ENCODE measurements around the gene AP2A2. TPM values are rescaled to one million over a fixed set of nuclear protein-coding genes. Genes with fewer than 3 reads are reported as not detected.

The AP2A2 gene
- total and polyA plus RNA-seq, 2 of the 4 experiments (the other 2 are of a cell fraction): 19.9 to 49.0 TPM

DNA sequence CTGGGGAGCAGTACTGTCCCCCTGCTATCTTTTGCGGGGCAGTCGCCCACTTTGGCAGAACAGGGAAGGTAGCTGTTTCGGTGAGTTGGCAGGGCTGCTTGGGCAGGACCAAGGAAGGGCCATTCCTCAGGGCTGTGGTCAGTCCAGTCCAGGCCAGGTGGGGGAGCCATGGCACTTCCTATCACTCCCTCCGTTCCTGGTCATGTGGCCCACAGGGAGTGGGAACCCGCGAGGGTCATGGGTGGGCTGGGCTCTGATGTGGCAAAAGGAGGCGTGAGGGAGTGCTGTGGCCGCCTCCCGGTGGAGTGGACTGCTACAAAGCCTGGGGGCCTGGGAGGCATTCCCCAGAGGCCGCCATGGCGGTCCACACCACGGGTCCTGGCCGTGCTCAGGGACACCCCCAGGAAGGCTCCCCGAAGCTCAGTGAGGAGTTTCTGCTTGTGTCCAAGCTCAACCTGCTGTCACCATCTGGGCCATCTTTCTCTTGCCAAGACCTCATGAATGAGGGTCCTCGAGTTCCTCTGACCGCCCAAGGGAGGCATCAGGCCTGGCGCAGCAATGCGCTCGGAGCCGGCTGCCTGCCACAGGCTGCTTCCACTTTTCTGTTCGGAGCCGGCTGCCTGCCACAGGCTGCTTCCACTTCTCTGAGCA is 27.0 kb upstream of the AP2A2 start:
- no TSS peak for BruUV-seq (replicated peaks)
- ChIA-PET CTCF (no interaction called here), POLR2A (ENCODE audit: unreplicated experiment) (no interaction called here)
- in situ Hi-C loops (cut with MboI; ENCODE audit: low sequenced_read_pairs): no loop called here
- no peak overlapping the region for H2AK5ac ChIP-seq (ENCODE audit: low read depth, low read length)
- H3K4me2 ChIP-seq (ENCODE audit: low read depth, low read length): no peak overlapping the region
- 98% methylated on average over 10 of the region's 22 CpGs; no CpG with 5 or more reads in 1 of the 2 experiments for WGBS, 2 experiments (ENCODE audit: extremely low coverage in 2 of 2, insufficient read length in 1 of 2)
- peaks cover 40% of the 10 kb centered on the region for H3K36me3 ChIP-seq (ENCODE audit: control insufficient read depth, insufficient read depth, low read length)
- H2AK9ac ChIP-seq (replicated peaks; ENCODE audit: low read depth, low read length, poor library complexity): no peak overlapping the region
- H3K27me3 ChIP-seq (ENCODE audit: control insufficient read depth, insufficient read depth, low read length): no peaks in the 10 kb centered on the region
- no peak for TF ChIP-seq SMC3 (IDR thresholded peaks at IDR 0.05; ENCODE audit: low read depth, low read length)
- no peak for TF ChIP-seq MAFK (IDR thresholded peaks at IDR 0.05; ENCODE audit: low read depth, low read length)
- TF ChIP-seq BHLHE40 (IDR thresholded peaks at IDR 0.05; ENCODE audit: low read depth, low read length): no peak
- TF ChIP-seq, protein P1, sequence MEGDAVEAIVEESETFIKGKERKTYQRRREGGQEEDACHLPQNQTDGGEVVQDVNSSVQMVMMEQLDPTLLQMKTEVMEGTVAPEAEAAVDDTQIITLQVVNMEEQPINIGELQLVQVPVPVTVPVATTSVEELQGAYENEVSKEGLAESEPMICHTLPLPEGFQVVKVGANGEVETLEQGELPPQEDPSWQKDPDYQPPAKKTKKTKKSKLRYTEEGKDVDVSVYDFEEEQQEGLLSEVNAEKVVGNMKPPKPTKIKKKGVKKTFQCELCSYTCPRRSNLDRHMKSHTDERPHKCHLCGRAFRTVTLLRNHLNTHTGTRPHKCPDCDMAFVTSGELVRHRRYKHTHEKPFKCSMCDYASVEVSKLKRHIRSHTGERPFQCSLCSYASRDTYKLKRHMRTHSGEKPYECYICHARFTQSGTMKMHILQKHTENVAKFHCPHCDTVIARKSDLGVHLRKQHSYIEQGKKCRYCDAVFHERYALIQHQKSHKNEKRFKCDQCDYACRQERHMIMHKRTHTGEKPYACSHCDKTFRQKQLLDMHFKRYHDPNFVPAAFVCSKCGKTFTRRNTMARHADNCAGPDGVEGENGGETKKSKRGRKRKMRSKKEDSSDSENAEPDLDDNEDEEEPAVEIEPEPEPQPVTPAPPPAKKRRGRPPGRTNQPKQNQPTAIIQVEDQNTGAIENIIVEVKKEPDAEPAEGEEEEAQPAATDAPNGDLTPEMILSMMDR (conservative IDR thresholded peaks at IDR 0.05; ENCODE audit: low read depth, low read length): peak; percentile 22; the same call in 1 of the 2 replicates
- peak; percentile 39; the same call in 1 of the 2 replicates for TF ChIP-seq RAD21 (IDR thresholded peaks at IDR 0.05; ENCODE audit: low read length)
- TF ChIP-seq, protein P2, sequence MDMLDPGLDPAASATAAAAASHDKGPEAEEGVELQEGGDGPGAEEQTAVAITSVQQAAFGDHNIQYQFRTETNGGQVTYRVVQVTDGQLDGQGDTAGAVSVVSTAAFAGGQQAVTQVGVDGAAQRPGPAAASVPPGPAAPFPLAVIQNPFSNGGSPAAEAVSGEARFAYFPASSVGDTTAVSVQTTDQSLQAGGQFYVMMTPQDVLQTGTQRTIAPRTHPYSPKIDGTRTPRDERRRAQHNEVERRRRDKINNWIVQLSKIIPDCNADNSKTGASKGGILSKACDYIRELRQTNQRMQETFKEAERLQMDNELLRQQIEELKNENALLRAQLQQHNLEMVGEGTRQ (IDR thresholded peaks at IDR 0.05; ENCODE audit: low read depth, low read length): 0 out of 2 replicates have a peak, but pooled peaks have one; percentile 38
- no peak for TF ChIP-seq CEBPB (IDR thresholded peaks at IDR 0.05; ENCODE audit: low read depth, low read length)
- no peak for TF ChIP-seq NFE2L2 (IDR thresholded peaks at IDR 0.05; ENCODE audit: low read depth, low read length)
- H3K9me1 ChIP-seq (ENCODE audit: insufficient read depth, low read length): 0 out of 2 replicates have a peak, but pooled peaks cover 4% of the 10 kb centered on the region
- intact Hi-C loops (cut with micrococcal nuclease): no loop called here
- H3K18ac ChIP-seq (ENCODE audit: low read depth, low read length): no peak overlapping the region
- no peak overlapping the region for H3K4me3 ChIP-seq (ENCODE audit: insufficient read depth, low read depth, low read length)
- H4K91ac ChIP-seq (ENCODE audit: insufficient read depth, low read depth, low read length): no peak overlapping the region
- H2BK15ac ChIP-seq (ENCODE audit: low read depth, low read length): no peak overlapping the region
- no peak overlapping the region for H3K56ac ChIP-seq (ENCODE audit: extremely low read depth, insufficient read depth, low read length)
- H2BK120ac ChIP-seq (ENCODE audit: low read depth, low read length): no peak overlapping the region
- no peak overlapping the region for H3K23ac ChIP-seq (ENCODE audit: low read depth, low read length)
- H2BK5ac ChIP-seq (ENCODE audit: low read depth, low read length, poor library complexity, severe bottlenecking): no peak overlapping the region
- no peak overlapping the region for H3K4ac ChIP-seq (ENCODE audit: low read depth, low read length)
- dilution Hi-C loops (cut with HindIII; ENCODE audit: low sequenced_read_pairs, unreplicated experiment): no loop called here
- peak; percentile 61 for ATAC-seq (ENCODE audit: low read depth)
- no peak overlapping the region for H2AFZ ChIP-seq (replicated peaks; ENCODE audit: low read length, poor library complexity)
- no peak overlapping the region for H4K8ac ChIP-seq (ENCODE audit: low read depth in 2 of 2, low read length in 2 of 2)
- no peak overlapping the region for H3K27ac ChIP-seq (ENCODE audit: insufficient read depth, low read length)
- no peaks in the 10 kb centered on the region for H3K9me3 ChIP-seq (ENCODE audit: control insufficient read depth, insufficient read depth, low read length)
- no peak overlapping the region for H3K9ac ChIP-seq (ENCODE audit: low read depth, low read length)
- no peaks in the 10 kb centered on the region for H3K79me1 ChIP-seq (ENCODE audit: low read depth in 1 of 2, low read length in 2 of 2)
- no peak for DNase-seq
- no peak overlapping the region for H3K14ac ChIP-seq (replicated peaks; ENCODE audit: low read depth, low read length)
- H4K20me1 ChIP-seq (ENCODE audit: insufficient read depth, low read length): peaks cover 9% of the 10 kb centered on the region; the same call in 1 of the 2 replicates
- no peak overlapping the region for H2BK20ac ChIP-seq (ENCODE audit: low read depth, low read length)
- no peaks in the 10 kb centered on the region for H3K4me1 ChIP-seq (ENCODE audit: control insufficient read depth, insufficient read depth, low read length)
- no peak overlapping the region for H4K5ac ChIP-seq (ENCODE audit: low read depth, low read length)

Data from IMR-90 (cell line).